Pancreas (tissue), 10 donors: ENCODE results near the gene WIPF3. TPM values are rescaled to one million over a fixed set of nuclear protein-coding genes. Genes with fewer than 3 reads are reported as not detected.

Experiments
- ATAC-seq, 4 donors: fragments of 200-7000 bp; cut with Tn5 transposase; one replicate each; pipeline versions ENCODE4 v1.8.0 to v1.9.1; 2020; ENCODE audit warnings: mild to moderate bottlenecking in 4 of 4, moderate library complexity in 4 of 4
- DNase-seq, 6 donors: peaks; one replicate each; pipeline ENCODE4 v3.0.0-alpha.2; 2020
- FAIRE-seq: peaks from 2 replicates; lab custom pipeline; 2012; peaks lifted over from hg19 to GRCh38; lab: Jason Lieb, UNC
- H3K27ac ChIP-seq, 4 donors: fragments of 200-600 bp; sonication (generic); 1 replicate in 3 of 4; 2 replicates in 1 of 4; pipeline versions ENCODE4 v1.5.0 to v1.8.0; 2020
- H3K27me3 ChIP-seq, 4 donors: fragments of 200-600 bp; one replicate each; pipeline ENCODE4 v1.8.0; 2021
- H3K36me3 ChIP-seq, 3 donors: fragments of 200-600 bp; sonication (generic) in 1 of 3; one replicate each; pipeline versions ENCODE4 v1.5.0 to v1.8.0; 2020 to 2021
- H3K4me1 ChIP-seq, 3 donors: fragments of 200-600 bp; one replicate each; pipeline ENCODE4 v1.8.0; 2021
- H3K4me3 ChIP-seq, 4 donors: fragments of 200-600 bp; sonication (generic) in 2 of 4; one replicate each; pipeline versions ENCODE4 v1.5.0 to v1.8.0; 2020 to 2021
- H3K9me3 ChIP-seq, 4 donors: fragments of 200-600 bp; one replicate each; pipeline ENCODE4 v1.8.0; 2021
- WGBS, 2 donors: extraction: QIAGEN DNeasy Blood & Tissue Kit; methylation state at CpG; one replicate each; pipeline ENCODE4 v1.1.7; 2013; 5-methylcytosine and 5-hydroxymethylcytosine counted together
- intact Hi-C, 3 donors: fragments of 100-400 bp; cut with DNase I; formaldehyde crosslinking; loops; one replicate each; pipeline versions ENCODE4 v1.11.1 to v1.14.2; 2022
- polyA plus RNA-seq, 2 donors: library from polyadenylated mRNA; stranded (reverse); fragments of 200-250 nt; gene quantifications; one replicate each; pipeline ENCODE4 v1.2.3, GENCODE V29; 2013
- total RNA-seq, 6 donors: library from RNA; stranded (reverse); fragmentation: NEBNext Ultra II Directional in 4 of 6; extraction: Animal tissue kit (Norgen Biotek cat#: 25700) in 4 of 6; gene quantifications; one replicate each; pipeline versions ENCODE4 v1.2.1 to v1.2.4, GENCODE V29; 2021 to 2023
- TF ChIP-seq, protein P1 (sequence below), 4 donors: fragments of 200-600 bp; sonication (generic) in 3 of 4; IDR thresholded peaks; one replicate each; pipeline versions ENCODE4 v1.5.0 to v1.8.0; 2021; ENCODE audit warnings: antibody characterized with exemption in 4 of 4
- donor health status: healthy with polysubstance abuse.
- donor health status: DM: no; HTN: no; CAD: no; lungs with moderate emphysema.
- donor health status: DM: no; HTN: no; CAD: no.
- donor health status: control.
- donor health status: control.
- donor health status: Bipolar disorder and iron deficiency.
- donor health status: DM: yes; HTN: yes; CAD: no.
- donor health status: DM: no; HTN: no; CAD: no.
- donor health status: DM: no; HTN: no; CAD: no.
- donor health status: DM: yes; HTN: yes; CAD: no.

The WIPF3 gene
- total and polyA plus RNA-seq, 8 donors: 0.98 to 4.6 (median 1.6) TPM

DNA sequence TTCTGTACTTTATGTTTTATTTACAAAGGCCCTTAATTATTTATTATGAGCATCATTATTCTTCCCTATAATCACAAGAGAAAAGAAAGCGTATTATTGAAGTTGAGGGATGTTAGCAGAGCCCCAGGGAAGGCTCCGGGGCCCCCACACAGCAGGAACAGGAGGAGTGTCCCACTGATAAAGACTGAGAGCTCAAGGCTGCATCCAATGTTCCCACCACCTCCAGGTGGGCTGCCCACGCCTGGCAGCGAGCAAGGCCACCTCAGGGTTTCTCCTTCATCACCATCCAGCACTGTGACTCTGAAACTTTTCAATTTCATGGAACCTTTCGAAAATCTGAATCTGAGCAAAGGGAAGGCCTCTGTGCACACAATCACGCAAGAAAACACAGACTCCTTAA lies 35.9 kb upstream of the WIPF3 start:
- intact Hi-C loops: no loop called here
- Histone ChIP-seq H3K4me1 (no peaks in the 10 kb centered on the region), H3K9me3 (no peaks in the 10 kb centered on the region), H3K27me3 (no peaks in the 10 kb centered on the region), H3K36me3 (no peaks in the 10 kb centered on the region), H3K4me3 (no peak overlapping the region), H3K27ac (no peak overlapping the region)
- DNase-seq (no peak), FAIRE-seq (no peak), ATAC-seq (no peak)
- 84 to 88% methylated on average over 6 of the region's 6 CpGs for WGBS, 2 donors
- TF ChIP-seq, protein P1, sequence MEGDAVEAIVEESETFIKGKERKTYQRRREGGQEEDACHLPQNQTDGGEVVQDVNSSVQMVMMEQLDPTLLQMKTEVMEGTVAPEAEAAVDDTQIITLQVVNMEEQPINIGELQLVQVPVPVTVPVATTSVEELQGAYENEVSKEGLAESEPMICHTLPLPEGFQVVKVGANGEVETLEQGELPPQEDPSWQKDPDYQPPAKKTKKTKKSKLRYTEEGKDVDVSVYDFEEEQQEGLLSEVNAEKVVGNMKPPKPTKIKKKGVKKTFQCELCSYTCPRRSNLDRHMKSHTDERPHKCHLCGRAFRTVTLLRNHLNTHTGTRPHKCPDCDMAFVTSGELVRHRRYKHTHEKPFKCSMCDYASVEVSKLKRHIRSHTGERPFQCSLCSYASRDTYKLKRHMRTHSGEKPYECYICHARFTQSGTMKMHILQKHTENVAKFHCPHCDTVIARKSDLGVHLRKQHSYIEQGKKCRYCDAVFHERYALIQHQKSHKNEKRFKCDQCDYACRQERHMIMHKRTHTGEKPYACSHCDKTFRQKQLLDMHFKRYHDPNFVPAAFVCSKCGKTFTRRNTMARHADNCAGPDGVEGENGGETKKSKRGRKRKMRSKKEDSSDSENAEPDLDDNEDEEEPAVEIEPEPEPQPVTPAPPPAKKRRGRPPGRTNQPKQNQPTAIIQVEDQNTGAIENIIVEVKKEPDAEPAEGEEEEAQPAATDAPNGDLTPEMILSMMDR (IDR thresholded peaks at IDR 0.05): no peak

DNA sequence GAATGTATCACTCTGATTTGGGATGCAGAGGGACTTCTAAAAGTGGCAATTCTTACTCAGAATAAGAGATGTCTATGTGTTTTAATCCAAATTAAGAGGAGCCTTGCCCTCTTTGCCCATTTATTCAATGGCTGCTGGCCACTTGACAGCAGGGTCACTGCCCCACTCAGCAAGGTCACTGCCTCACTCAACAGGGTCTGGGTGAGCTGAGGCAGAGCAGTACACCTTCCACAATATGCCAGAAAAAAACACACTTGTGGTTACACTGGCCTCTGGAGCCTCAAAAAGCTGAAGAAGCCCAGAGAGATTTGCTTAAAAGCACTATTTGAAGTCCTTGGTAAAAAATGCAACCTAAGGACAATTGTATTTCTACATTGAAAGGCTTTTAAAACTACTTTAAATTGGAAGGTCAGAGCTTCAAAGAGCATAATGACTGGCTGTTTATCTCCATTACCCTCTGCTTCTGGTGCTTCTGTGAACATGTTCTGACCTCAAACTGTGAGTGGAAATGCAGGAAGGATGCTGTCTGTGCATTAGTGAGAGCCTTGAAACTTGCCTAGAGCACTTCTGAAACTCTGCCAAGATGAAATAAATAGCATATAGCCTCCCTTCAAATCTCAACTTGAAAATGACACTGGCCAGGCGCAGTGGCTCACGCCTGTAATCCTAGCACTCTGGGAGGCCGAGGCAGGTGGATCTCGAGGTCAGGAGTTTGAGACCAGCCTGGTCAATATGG lies 35.1 kb upstream of the WIPF3 start:
- FAIRE-seq (no peak), DNase-seq (no peak), ATAC-seq (no peak)
- 81 to 85% methylated on average over 4 of the region's 4 CpGs for WGBS, 2 donors
- TF ChIP-seq, protein P1 (IDR thresholded peaks at IDR 0.05): no peak
- Histone ChIP-seq H3K9me3 (no peaks in the 10 kb centered on the region), H3K4me1 (no peaks in the 10 kb centered on the region), H3K27me3 (no peaks in the 10 kb centered on the region), H3K4me3 (no peak overlapping the region), H3K36me3 (no peaks in the 10 kb centered on the region), H3K27ac (no peak overlapping the region)
- intact Hi-C loops: no loop called here

DNA sequence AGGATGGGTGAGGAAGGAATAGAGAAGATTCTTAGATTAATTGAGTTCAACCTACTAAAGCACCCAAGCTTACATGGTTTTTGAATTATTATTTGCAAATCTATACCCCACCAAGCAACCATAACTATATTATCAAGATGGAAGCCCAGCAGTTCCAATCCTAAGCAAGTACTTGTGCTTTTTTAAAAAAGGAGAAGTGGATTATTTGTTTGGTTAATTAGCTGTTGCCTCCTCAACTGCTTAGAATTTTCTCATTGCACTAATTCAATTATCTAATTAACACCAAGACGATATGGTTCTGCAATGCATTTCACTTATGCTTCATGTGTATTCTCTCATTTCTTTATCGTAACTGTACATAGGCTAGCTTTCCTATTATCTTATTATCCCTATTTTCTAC lies 27.3 kb upstream of the WIPF3 start:
- no peaks in the 10 kb centered on the region for H3K27me3 ChIP-seq
- H3K4me1 ChIP-seq: no peaks in the 10 kb centered on the region
- H3K27ac ChIP-seq: no peak overlapping the region
- FAIRE-seq (no peak), DNase-seq (no peak), ATAC-seq (no peak)
- no peaks in the 10 kb centered on the region for H3K36me3 ChIP-seq
- TF ChIP-seq, protein P1 (IDR thresholded peaks at IDR 0.05): no peak
- no peaks in the 10 kb centered on the region for H3K9me3 ChIP-seq
- H3K4me3 ChIP-seq: no peak overlapping the region
- intact Hi-C loops: no loop called here
- 83 to 86% methylated on average over 2 of the region's 2 CpGs for WGBS, 2 donors

DNA sequence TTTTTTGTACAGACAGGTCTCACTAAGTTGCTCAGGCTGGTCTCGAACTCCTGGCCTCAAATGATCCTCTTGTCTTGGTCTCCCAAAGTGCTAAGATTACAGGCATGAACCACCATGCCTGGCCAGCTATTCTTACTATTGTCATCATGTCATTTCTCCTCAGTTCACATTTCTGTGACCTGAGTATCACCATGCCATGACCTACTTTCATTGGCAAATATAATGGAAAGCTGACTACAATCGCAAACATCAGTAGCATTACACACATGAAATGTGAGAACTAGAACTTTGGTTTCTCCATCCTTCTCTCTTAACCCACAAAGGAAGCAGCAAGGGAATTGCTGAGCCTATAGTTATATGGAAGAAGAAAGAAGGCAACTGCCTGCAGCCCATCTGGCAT lies 26.0 kb upstream of the WIPF3 start:
- 82 to 91% methylated on average over 2 of the region's 2 CpGs for WGBS, 2 donors
- FAIRE-seq: no peak
- Histone ChIP-seq H3K9me3 (no peaks in the 10 kb centered on the region), H3K4me3 (no peak overlapping the region), H3K4me1 (no peaks in the 10 kb centered on the region), H3K36me3 (no peaks in the 10 kb centered on the region), H3K27me3 (no peaks in the 10 kb centered on the region), H3K27ac (no peak overlapping the region)
- TF ChIP-seq, protein P1 (IDR thresholded peaks at IDR 0.05): no peak
- no peak for DNase-seq
- intact Hi-C loops: no loop called here
- no peak for ATAC-seq

DNA sequence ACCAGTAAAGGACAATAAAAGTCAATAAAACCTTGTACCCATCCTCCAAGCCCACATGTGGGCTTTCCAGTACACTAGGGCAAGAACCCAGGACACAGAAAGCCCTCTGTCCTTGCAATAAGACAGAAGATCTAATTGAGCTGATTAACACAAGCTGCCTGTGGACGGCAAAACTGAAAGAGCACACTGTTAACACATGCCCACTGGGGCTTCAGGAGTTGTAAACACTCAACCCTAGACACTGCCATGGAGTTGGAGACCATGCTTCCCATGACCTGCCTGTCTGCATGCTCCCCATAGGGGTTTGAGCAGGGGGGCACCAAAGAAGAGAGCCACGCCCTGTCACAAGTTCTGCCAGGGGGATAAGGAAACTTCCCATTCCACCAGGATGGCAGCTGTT lies 22.6 kb upstream of the WIPF3 start:
- intact Hi-C loops: no loop called here
- WGBS, 2 donors: 72 to 89% methylated on average over 2 of the region's 2 CpGs
- no peaks in the 10 kb centered on the region for H3K9me3 ChIP-seq
- FAIRE-seq (no peak), DNase-seq (no peak), ATAC-seq (no peak)
- TF ChIP-seq, protein P1 (IDR thresholded peaks at IDR 0.05): no peak
- H3K36me3 ChIP-seq: no peaks in the 10 kb centered on the region
- no peaks in the 10 kb centered on the region for H3K4me1 ChIP-seq
- no peaks in the 10 kb centered on the region for H3K27me3 ChIP-seq
- H3K27ac ChIP-seq: no peak overlapping the region
- H3K4me3 ChIP-seq: no peak overlapping the region
